GM15510 (cell line): ENCODE data around the gene CXCL10.

Experiments used
- POLR2A ChIP-seq: IDR thresholded peaks from 3 replicates; pipeline ENCODE4 v1.6.1; 2011; ENCODE audit warnings: borderline replicate concordance; ENCODE audit not compliant: insufficient read length; ENCODE audit errors: extremely low read depth

Gene CXCL10

GRCh38 chr4:76003035-76003434 lies 20.3 kb downstream of the CXCL10 start:
- no peak for TF ChIP-seq POLR2A

GRCh38 chr4:76002176-76002575 lies 21.1 kb downstream of the CXCL10 start:
- no peak for TF ChIP-seq POLR2A

GRCh38 chr4:76001700-76002099 lies 21.6 kb downstream of the CXCL10 start:
- no peak for TF ChIP-seq POLR2A

- TF ChIP-seq POLR2A: no peak
Observed at GRCh38 chr4:76000279-76000678, 23.0 kb downstream of the CXCL10 start.

- no peak for TF ChIP-seq POLR2A
Observed at GRCh38 chr4:75997946-75998345, 25.4 kb downstream of the CXCL10 start.

GRCh38 chr4:75997081-75997480 lies 26.2 kb downstream of the CXCL10 start:
- TF ChIP-seq POLR2A: no peak

GRCh38 chr4:75995727-75996126 lies 27.6 kb downstream of the CXCL10 start:
- TF ChIP-seq POLR2A: no peak

GRCh38 chr4:75992462-75992861 lies 30.8 kb downstream of the CXCL10 start:
- TF ChIP-seq POLR2A: no peak

- TF ChIP-seq POLR2A: no peak
Observed at GRCh38 chr4:75989846-75990528, 33.3 kb downstream of the CXCL10 start.

- TF ChIP-seq POLR2A: no peak
Observed at GRCh38 chr4:75985116-75985515, 38.2 kb downstream of the CXCL10 start.

GRCh38 chr4:75980576-75980975 lies 42.7 kb downstream of the CXCL10 start:
- no peak for TF ChIP-seq POLR2A

- no peak for TF ChIP-seq POLR2A
Observed at GRCh38 chr4:75976177-75976576, 47.1 kb downstream of the CXCL10 start.

GRCh38 chr4:75973766-75974165 lies 49.5 kb downstream of the CXCL10 start:
- no peak for TF ChIP-seq POLR2A
